HT-29 (cell line): ENCODE results near the gene PAPLN. TPM values are rescaled to one million over a fixed set of nuclear protein-coding genes. Genes with fewer than 3 reads are reported as not detected.

Experiments
- DNase-seq: peaks from one replicate; pipeline ENCODE4 v3.0.0-alpha.2; 2015; ENCODE audit warnings: low spot score
- total RNA-seq: library from RNA; depleted of rRNA; stranded (reverse); fragments of >200 nt; shearing (Covaris generic); gene quantifications from 2 replicates; pipeline ENCODE4 v1.2.3, GENCODE V29; 2014

PAPLN gene
- total RNA-seq, 1 experiment from 2014 or later, result 0.25 TPM

DNA sequence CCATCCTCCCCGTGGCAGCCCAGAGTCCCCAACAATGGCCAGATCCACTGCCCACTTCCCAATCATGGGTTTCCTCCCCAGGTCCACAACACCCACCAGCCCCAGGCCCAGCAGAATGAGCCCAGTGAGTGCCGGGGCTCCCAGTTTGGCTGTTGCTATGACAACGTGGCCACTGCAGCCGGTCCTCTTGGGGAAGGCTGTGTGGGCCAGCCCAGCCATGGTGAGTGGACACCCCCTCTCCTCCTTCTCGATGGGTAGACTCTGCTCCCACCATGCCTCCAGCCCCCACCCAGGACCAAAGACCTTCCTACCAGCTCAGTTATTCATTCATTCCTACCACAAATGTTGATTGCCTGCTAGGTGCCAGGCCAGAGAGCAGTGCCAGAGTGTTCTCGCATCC lies 23.8 kb downstream of the PAPLN start:
- no peak for DNase-seq

DNA sequence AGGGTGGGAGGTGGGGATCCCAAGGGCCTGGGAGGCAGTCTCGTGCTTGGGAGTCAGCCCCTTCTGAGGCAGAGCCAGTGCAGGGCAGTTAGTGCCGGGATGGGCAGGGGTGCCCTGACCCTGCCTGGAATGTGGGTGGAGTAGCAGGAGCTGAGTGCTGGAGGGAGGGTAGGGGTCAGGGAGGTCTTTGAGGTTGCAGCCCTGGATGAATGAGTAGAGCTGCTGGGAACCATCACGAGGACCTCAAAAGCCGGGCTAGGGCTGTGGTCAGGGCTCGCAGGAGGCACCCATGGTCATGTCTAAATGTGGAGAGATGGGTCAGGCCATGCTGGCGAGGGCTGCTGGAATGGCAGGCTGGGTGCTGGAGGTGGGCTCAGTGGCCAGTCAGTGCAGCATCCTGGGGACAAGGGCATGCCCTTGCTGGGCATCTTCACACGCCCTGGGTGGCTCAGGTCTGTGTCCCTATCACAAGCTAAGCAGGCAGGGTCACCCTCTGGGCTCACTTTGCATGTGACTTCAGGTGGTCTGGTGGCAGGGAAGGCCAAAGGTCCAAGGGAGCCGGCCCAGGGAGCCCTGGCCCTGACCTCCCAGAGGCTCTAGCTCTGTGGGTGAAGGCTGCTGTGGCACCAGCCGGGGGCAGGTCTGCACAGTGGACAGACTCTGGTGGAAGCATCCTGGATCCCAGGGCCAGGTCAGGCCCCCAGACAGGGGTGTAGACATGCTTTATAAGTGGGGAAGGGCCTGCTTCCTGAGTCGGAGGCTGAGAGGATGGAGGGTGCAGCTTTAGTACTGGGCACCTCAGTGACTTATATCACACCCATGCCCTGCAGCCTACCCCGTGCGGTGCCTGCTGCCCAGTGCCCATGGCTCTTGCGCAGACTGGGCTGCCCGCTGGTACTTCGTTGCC lies 24.5 kb downstream of the PAPLN start:
- no peak for DNase-seq

DNA sequence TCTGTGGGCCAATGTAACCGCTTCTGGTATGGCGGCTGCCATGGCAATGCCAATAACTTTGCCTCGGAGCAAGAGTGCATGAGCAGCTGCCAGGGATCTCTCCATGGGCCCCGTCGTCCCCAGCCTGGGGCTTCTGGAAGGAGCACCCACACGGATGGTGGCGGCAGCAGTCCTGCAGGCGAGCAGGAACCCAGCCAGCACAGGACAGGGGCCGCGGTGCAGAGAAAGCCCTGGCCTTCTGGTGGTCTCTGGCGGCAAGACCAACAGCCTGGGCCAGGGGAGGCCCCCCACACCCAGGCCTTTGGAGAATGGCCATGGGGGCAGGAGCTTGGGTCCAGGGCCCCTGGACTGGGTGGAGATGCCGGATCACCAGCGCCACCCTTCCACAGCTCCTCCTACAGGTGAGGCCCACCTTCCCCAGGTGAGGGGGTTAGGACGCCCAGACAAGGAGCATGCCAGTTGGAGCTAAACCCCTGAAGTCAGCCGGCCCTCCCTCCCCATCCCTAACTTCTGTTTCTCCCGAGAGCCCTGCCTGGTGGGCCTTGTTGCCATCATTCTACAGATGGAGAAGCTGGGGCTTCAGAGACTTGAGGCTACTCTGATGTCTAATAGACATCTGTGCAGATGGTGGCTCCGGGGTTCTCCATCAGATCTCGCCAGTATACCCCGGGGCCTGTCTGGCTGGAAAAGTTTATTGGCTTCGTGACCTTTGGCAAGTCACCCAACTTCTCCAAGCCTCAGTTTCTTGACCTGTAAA lies 25.3 kb downstream of the PAPLN start:
- no peak for DNase-seq

DNA sequence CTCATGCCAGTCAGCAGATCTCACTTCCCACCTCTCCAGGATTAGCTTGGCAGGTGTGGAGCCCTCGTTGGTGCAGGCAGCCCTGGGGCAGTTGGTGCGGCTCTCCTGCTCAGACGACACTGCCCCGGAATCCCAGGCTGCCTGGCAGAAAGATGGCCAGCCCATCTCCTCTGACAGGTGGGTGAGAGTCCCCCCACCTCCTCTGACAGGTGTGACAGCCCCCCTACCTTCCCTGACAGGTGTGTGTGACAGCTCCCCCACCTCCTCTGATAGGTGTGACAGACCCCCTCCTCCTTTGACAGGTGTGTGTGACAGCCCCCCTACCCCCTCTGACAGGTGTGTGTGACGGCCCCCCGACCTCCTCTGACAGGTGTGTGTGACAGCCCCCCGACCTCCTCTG lies 26.3 kb downstream of the PAPLN start:
- DNase-seq, result no peak

DNA sequence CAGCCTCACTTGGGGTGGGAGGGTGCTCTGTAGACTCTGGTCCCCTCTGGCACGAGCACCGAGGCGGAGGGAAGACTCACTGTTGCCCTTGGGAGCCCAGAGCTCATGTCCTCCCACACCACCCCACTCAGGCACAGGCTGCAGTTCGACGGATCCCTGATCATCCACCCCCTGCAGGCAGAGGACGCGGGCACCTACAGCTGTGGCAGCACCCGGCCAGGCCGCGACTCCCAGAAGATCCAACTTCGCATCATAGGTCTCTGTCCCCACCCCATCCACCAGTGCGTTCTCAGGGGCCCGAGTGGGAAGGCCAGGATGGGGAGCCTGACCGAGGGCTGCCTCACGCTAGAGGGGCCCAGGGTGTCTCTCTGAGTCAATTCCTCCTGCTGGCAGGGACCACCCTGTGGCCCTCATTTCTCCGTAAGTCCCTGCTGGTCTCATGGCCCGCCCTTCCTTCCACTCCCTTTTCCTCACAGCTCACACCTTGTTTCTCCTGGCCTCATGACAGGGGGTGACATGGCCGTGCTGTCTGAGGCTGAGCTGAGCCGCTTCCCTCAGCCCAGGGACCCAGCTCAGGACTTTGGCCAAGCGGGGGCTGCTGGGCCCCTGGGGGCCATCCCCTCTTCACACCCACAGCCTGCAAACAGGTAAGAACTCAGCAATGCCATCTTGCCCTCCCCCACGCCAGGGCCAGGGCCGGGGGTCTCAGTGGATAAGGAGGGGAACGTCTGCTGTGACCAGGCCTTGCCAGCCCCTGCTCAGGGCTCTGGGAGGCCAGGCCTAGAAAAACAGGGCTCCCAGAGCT lies 27.0 kb downstream of the PAPLN start:
- no peak for DNase-seq

DNA sequence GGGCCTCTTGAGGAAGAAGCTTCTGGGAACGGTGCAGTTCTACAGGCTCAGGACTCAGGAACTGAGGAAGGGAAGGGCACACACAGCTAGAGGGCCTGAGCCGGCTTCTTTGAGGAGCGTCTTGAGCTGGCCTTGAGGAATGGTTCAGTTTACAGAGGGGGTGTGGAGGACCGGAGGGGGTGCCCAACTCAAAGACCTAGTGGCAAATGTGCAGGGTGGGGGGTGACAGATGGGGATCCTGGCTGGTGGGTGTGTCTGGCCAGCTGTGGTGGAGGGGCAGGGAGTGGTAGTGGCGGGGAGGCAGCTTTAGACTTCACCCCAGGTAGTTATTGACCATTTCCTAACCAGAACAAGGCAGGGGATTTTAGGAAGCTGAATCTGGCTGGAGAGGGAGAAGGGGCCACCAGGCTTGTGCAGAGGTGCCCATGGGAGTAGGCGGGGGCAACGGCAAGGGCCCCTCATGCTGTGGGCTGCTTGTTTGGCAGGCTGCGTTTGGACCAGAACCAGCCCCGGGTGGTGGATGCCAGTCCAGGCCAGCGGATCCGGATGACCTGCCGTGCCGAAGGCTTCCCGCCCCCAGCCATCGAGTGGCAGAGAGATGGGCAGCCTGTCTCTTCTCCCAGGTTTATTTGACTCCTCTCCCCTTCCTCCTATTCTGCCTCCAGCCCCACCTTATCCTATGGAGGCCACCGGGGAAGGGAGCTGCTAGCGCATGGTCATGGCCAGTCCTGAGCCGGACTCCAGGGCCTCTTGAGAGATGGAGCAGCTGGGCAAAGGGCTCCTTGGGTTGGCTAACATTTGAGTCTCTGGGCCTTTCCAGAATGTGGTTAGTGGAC lies 27.8 kb downstream of the PAPLN start:
- DNase-seq, result no peak

DNA sequence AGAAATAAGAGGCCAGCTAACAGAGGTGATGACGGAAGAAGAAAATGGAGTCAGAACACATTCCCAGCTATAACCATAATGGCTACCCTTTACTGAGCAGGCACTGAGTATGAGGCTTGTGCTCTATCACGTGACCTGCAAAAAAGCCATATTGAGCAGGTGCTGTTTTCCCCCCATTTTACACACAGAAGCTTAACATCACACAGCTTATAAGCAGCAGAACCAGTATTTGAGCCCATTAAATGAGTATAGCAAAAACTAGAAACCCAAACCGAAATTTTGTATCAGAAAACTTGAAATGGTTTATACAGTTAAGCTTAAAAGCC lies 28.4 kb downstream of the PAPLN start:
- no peak for DNase-seq

DNA sequence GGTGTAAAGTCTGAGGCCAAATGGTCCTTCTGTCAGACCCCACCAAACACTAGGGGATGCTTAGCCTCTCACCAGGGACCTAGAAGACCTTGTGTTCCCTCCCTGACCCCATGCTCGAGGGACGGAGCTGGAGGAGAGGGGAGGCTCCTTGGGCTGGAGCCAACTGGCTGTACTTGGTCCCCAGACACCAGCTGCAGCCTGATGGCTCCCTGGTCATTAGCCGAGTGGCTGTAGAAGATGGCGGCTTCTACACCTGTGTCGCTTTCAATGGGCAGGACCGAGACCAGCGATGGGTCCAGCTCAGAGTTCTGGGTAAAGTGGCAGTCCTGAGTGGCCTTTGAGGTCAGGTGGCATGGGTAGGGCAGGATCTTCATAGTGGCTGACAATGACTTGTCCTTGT lies 29.0 kb downstream of the PAPLN start:
- no peak for DNase-seq

DNA sequence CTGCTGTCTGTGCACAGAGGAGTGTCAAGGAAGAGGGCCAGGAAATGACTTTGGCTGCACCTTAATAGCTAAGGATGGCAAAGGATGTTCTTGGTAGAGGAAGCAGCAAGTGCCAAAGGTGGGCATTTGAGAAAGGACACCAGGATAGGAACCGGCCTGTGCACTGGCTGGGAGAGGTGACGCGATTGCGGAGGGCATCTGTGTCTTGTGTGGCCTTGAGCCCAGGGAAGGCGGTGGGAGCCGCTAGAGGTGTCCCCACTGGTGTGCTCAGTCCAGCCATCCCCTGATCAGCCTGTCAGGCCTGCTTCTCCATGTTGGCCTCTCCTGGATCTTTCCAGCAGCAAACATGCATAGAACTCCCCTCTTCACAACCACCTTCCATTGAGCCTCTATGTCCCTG lies 30.2 kb downstream of the PAPLN start:
- DNase-seq, result no peak

DNA sequence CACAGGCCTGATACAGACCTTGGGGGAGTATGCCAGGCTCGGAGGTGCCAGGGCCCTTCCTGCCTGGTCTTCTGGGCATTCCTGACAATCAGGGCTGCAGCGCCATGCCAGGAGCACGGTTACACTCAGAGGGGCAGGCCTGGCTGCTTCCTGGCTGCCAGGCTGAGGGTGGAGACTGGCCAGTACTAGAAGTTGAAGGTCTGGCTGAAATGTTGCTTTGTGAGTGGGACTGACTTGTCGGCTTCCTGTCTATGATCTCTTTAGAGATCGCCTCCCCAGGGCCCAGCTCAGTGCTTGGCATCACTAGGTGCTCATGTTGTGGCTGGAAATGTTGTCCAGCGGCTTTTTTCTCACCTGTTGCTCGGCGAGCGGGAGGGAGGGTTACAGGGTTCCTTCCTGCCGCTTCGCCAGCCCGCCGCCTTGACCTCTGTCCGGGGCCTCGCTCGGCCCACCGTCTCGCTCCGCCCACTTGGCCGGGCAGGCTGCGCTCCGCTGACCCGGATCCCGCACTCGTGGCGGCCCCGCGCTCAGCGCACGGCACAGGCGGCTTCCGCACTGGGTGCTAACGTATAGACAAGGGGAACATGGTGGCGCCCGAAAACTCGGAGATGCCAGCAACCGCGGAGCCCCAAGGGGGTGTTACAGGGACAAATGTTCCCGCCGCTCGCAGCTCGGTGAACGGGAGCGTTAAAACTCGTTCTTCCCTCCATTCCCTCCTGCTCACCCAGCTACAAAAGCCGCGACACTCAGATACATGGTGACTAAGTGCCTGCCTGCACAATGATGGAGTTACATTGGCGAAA lies 32.6 kb downstream of the PAPLN start:
- no peak for DNase-seq

DNA sequence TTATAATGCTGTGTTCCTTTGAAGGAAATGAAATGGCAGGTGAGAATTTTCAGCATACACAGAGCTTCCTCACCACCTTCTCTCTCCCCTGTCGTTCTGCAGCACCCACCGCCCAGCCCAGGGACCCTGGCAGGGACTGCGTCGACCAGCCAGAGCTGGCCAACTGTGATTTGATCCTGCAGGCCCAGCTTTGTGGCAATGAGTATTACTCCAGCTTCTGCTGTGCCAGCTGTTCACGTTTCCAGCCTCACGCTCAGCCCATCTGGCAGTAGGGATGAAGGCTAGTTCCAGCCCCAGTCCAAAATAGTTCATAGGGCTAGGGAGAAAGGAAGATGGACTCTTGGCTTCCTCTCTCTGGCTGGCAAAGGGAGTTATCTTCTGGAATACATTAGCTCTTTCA lies 35.1 kb downstream of the PAPLN start:
- no peak for DNase-seq

DNA sequence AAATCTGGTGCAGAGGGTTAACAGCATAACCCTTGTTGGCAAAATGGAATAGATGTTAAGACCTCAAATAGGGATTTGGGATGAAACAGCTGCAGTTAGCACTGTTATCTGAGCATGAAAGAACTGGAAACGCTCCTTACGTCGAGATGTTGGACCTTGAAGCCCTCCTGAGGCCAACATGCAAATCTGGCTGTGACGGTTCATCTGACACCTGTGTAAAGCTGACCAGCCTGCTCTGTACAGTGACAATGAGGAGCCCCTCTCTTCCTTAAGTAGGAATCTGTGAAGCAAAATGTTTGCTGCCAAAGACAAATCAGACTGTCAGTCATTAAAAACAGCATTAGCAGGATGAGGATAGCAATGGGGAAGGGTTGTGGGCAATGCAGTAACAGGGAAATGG lies 36.5 kb downstream of the PAPLN start:
- no peak for DNase-seq

DNA sequence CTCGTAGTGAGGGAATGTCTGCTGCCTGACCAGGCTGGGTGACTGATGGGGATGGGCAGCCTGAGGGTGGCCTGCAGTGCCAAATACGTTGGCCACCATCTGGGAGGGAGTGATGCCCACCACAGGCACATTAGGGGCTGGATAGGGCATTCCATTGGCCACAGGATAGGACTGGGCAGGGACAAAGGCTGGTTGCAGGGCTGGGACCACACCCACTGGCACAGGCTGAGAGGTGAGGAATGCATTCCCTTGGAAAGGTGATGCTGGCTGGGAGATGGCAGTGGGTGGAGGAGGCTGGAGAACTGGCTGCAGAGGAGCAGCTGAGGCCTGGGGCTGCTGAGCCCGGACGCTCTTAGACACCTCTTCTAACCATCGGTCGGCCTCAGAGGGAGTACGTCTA lies 39.5 kb downstream of the PAPLN start:
- no peak for DNase-seq

DNA sequence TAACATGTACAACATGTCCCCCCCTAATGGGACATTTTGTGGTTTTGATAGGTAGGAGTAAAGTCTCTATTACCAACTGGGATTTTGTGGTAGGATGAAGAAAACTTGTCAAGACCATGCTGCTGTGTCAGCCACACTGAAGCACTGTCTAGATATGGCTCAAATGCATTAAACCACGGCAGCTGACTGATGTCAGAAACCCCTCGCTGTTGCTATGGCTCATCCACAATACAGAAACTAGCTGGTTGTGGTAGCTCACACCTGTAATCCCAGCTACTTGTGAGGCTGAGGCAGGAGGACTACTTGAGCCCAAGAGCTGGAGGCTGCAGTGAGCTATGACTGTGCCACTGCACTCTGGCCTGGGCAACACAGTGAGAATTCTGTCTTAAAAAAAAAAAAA lies 40.1 kb downstream of the PAPLN start:
- DNase-seq, result no peak

DNA sequence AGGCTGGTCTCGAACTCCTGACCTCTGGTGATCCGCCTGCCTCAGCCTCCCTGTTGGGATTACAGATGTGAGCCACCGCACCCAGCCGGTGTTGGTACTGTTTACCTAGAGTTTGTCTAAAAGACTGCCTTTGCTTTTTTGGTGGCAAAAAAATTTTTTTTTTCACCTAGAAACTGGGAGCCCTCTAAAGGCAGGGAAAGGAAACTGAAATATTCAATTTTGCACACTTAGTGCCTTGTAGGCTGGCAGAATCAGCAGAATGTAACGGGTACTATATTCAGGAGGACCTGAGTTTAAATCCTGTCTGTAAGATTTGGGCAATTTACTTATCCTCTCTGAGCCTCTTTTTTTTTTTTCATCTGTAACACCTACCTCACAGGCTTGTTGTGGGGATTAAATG lies 43.6 kb downstream of the PAPLN start:
- no peak for DNase-seq

DNA sequence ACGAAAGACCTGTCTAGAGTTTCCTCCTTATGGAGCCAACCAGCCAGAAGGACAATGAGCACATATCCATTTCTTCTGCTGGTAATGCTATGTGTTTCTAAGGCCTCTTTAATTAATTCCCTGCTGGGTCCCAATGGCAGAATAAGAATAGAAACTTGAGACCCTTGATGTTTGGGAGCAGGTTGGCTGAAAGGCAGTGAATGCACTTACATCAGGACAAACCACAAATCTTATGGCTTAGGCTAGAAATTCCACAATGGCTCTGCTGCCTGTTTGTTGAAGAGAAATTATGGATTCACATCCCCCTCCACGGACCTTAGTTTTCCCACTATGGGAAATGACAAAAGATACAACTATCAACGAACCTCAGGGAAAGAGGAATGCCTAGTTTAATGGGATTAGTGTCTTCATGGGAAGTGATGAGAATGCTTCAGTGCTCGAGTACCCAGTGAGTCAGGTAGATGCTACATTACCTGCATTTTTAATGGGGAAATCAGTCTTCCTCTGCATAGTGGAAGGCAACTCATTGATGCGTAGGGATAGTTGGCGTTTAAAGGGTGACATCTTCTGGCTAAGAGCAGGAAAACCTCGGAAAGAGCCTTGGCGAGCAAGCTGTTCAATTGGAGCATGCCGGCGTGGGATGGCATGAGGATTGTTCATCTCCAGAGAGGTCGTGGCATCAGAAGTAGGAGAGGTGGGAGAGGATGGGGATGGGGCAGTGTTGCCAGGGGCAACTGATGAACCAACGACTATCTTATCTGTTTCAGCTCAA lies 46.5 kb downstream of the PAPLN start:
- no peak for DNase-seq

DNA sequence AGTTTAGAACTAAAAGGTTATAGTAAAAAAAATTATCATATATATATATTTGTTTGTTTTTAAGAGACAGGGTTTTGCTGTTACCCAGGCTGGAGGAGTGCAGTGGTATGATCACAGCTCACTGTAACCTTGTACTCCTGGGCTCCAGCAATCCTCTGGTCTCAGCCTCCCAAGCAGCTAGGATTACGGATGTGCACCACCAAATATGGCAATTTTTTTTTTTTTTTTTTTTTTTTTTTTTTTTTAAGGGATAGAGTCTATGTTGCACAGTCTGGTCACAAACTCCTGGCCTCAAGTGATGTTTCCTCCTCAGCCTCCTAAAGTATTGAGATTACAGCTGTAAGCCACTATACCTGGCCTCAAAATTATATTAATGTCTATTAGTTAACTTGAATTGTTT lies 48.7 kb downstream of the PAPLN start:
- no peak for DNase-seq

DNA sequence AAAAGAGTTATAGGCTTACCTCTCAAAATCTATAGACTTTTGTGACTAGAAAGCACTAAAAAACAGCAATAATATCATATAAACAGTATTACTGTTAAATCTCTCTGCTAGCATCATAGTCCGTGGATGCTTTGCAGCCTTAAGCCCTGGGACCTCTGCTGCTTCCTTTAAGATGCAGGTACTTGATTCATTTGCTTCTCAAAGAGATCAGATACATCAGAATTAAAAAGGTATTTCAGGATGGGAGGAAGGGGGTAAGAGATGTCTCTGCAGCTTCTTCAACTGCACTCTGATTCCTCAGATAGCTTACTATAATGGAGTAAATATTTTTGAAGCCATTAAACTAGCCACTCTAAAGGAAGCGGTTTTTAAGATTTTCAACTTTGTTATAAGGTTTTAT lies 49.3 kb downstream of the PAPLN start:
- DNase-seq, result no peak

DNA sequence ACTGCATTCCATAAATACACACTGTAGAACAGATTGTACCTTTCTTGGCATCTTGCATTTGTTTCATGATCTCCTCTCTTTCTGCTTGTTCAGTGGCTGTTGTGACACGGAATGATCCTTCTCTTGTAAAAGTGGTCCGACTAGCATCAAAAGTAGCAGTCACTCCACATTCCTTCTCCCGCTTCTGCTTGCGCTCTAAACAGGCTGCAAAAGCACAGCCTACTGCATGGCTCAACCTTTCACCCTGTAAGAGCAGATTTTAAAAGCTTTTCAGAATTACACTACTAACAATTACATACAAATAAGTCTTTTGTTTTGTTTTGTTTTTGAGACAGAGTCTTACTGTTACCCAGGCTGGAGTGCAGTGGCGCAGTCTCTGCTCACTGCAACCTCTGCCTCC lies 49.8 kb downstream of the PAPLN start:
- no peak for DNase-seq

DNA sequence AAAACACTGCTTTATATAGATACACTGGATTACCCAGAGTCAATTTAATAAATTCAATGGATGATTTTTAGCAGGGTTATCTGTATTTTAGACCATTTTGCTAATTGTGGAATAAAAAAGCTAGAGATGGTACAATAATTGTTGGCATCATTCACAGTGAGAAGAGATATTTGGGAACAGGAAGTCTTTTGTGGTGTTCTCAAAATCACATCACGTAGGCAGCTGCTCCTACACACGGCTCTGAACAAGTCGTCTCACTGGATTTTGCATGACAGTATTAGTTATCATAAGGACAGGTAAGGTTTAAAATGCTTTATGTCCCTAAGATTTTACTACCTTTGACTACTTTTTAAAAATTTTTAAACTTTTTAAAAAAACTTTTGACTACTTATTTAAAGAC lies 52.0 kb downstream of the PAPLN start:
- DNase-seq, result no peak
